Non-pigmented ciliary epithelial cell (primary cell): Measurements from ENCODE around the gene VASH2.
"Not testable (repeated sequence)": the region's sequence is repeated elsewhere in the genome, so short reads cannot be mapped to it uniquely, and the experiment has no call there.

Experiments
- DNase-seq: peaks from one replicate; pipeline ENCODE4 v3.0.0-alpha.2; 2010; ENCODE audit warnings: low read depth

VASH2 gene

GRCh38 chr1:212950243-212951125 lies at the start of gene VASH2:
VASH2 (plus strand) TSS chr1:212950541; CDS start chr1:212951543, 1,002 bp downstream.
- peak; percentile 20 for DNase-seq

- DNase-seq = no peak
Measured at GRCh38 chr1:212901290-212901689, 49.1 kb upstream of the VASH2 start.

GRCh38 chr1:212902054-212902453 lies 48.3 kb upstream of the VASH2 start:
- DNase-seq = no peak

GRCh38 chr1:212903664-212904063 lies 46.7 kb upstream of the VASH2 start:
- DNase-seq = no peak

- DNase-seq = not testable (repeated sequence)
Measured at GRCh38 chr1:212908071-212908470, 42.3 kb upstream of the VASH2 start.

- no peak for DNase-seq
Measured at GRCh38 chr1:212908971-212909370, 41.4 kb upstream of the VASH2 start.

- no peak for DNase-seq
Measured at GRCh38 chr1:212909652-212910063, 40.7 kb upstream of the VASH2 start.

GRCh38 chr1:212910213-212910612 lies 40.1 kb upstream of the VASH2 start:
- DNase-seq = not testable (repeated sequence)

- not testable (repeated sequence) for DNase-seq
Measured at GRCh38 chr1:212913638-212914037, 36.7 kb upstream of the VASH2 start.

GRCh38 chr1:212914110-212914509 lies 36.2 kb upstream of the VASH2 start:
- not testable (repeated sequence) for DNase-seq

GRCh38 chr1:212914789-212915188 lies 35.6 kb upstream of the VASH2 start:
- no peak for DNase-seq

- DNase-seq = no peak
Measured at GRCh38 chr1:212915245-212916091, 34.9 kb upstream of the VASH2 start.

GRCh38 chr1:212916481-212917133 lies 33.7 kb upstream of the VASH2 start:
- no peak for DNase-seq

- DNase-seq = no peak
Measured at GRCh38 chr1:212917134-212917485, 33.2 kb upstream of the VASH2 start.

GRCh38 chr1:212917858-212918257 lies 32.5 kb upstream of the VASH2 start:
- no peak for DNase-seq

GRCh38 chr1:212918824-212919223 lies 31.5 kb upstream of the VASH2 start:
- DNase-seq = no peak

- no peak for DNase-seq
Measured at GRCh38 chr1:212920246-212920645, 30.1 kb upstream of the VASH2 start.

GRCh38 chr1:212920896-212921295 lies 29.4 kb upstream of the VASH2 start:
- no peak for DNase-seq

GRCh38 chr1:212922016-212922415 lies 28.3 kb upstream of the VASH2 start:
- DNase-seq = no peak

- DNase-seq = no peak
Measured at GRCh38 chr1:212926372-212926771, 24.0 kb upstream of the VASH2 start.

GRCh38 chr1:212928323-212929291 lies 21.7 kb upstream of the VASH2 start:
- DNase-seq = no peak
